Osteoblast (primary cell): ENCODE measurements around the gene GLRA1. TPM values are rescaled to one million over a fixed set of nuclear protein-coding genes. Genes with fewer than 3 reads are reported as not detected.

Experiments
- DNase-seq: peaks from one replicate; pipeline ENCODE4 v3.0.0; 2011; ENCODE audit warnings: low spot score, mixed read lengths; ENCODE audit not compliant: insufficient read length; ENCODE audit errors: missing footprints
- H2AFZ ChIP-seq: 2 replicates; pipeline ENCODE4 v1.6.0; 2011; ENCODE audit warnings: mild to moderate bottlenecking, low read length
- H3K27ac ChIP-seq: 2 replicates; pipeline ENCODE4 v1.5.1; 2011; ENCODE audit warnings: mild to moderate bottlenecking, low read depth, low read length, moderate library complexity
- H3K27me3 ChIP-seq: 2 replicates; pipeline ENCODE4 v1.6.0; 2012; ENCODE audit warnings: mild to moderate bottlenecking, control low read depth, inconsistent platforms, low read length, moderate library complexity; ENCODE audit not compliant: insufficient read depth
- H3K36me3 ChIP-seq: 2 replicates; pipeline ENCODE4 v1.5.1; 2011; ENCODE audit warnings: mild to moderate bottlenecking, low read length, control low read depth, moderate library complexity; ENCODE audit not compliant: insufficient read depth
- H3K4me1 ChIP-seq: 2 replicates; pipeline ENCODE4 v1.5.1; 2011; ENCODE audit warnings: mild to moderate bottlenecking, low read length, control low read depth, moderate library complexity; ENCODE audit not compliant: insufficient read depth
- H3K4me2 ChIP-seq: 2 replicates; pipeline ENCODE4 v1.6.0; 2011; ENCODE audit warnings: mild to moderate bottlenecking, low read length; ENCODE audit not compliant: insufficient read depth
- H3K4me3 ChIP-seq: fragments of 200-600 bp; sonication (generic); 3 replicates; pipeline ENCODE4 v1.5.1; 2012; ENCODE audit warnings: mild to moderate bottlenecking, low read length, inconsistent platforms; ENCODE audit not compliant: insufficient read depth
- H3K79me2 ChIP-seq: 2 replicates; pipeline ENCODE4 v1.6.0; 2012; ENCODE audit warnings: mild to moderate bottlenecking, low read length, control low read depth, inconsistent platforms; ENCODE audit not compliant: insufficient read depth
- H3K9me3 ChIP-seq: 2 replicates; pipeline ENCODE4 v1.5.1; 2011; ENCODE audit warnings: low read depth, low read length, control low read depth
- H4K20me1 ChIP-seq: 2 replicates; pipeline ENCODE4 v1.6.0; 2012; ENCODE audit warnings: mild to moderate bottlenecking, low read length, control low read depth; ENCODE audit not compliant: insufficient read depth
- CTCF ChIP-seq: IDR thresholded peaks from 2 replicates; pipeline ENCODE4 v1.5.1; 2011; ENCODE audit warnings: mild to moderate bottlenecking, low read depth, low read length, moderate library complexity; ENCODE audit errors: extremely low read depth
- total RNA-seq: library from RNA; depleted of rRNA; stranded (reverse); fragments of >200 nt; gene quantifications from 2 replicates; pipeline ENCODE4 v1.2.3, GENCODE V29; 2012

The GLRA1 gene
- total RNA-seq, 1 donor, result not detected

GRCh38 chr5:151899399-151899798 is 25.3 kb downstream of the GLRA1 start:
- TF ChIP-seq CTCF, result no peak
- no peak overlapping the region for H3K27ac ChIP-seq
- H3K4me2 ChIP-seq, result no peak overlapping the region
- peaks cover 7% of the 10 kb centered on the region for H3K4me1 ChIP-seq
- H3K79me2 ChIP-seq, result no peaks in the 10 kb centered on the region
- no peaks in the 10 kb centered on the region for H3K27me3 ChIP-seq
- H4K20me1 ChIP-seq, result peaks cover 4% of the 10 kb centered on the region
- H3K4me3 ChIP-seq, result no peak overlapping the region
- DNase-seq, result no peak
- no peaks in the 10 kb centered on the region for H3K36me3 ChIP-seq
- no peak overlapping the region for H2AFZ ChIP-seq
- H3K9me3 ChIP-seq, result no peaks in the 10 kb centered on the region

- TF ChIP-seq CTCF, result no peak
- H2AFZ ChIP-seq, result no peak overlapping the region
- H4K20me1 ChIP-seq, result peaks cover 4% of the 10 kb centered on the region
- no peaks in the 10 kb centered on the region for H3K79me2 ChIP-seq
- no peak overlapping the region for H3K4me3 ChIP-seq
- H3K9me3 ChIP-seq, result no peaks in the 10 kb centered on the region
- H3K4me1 ChIP-seq, result peaks cover 7% of the 10 kb centered on the region
- no peaks in the 10 kb centered on the region for H3K36me3 ChIP-seq
- no peak overlapping the region for H3K4me2 ChIP-seq
- H3K27me3 ChIP-seq, result no peaks in the 10 kb centered on the region
- H3K27ac ChIP-seq, result no peak overlapping the region
- DNase-seq, result no peak
These were observed 26.8 kb downstream of the GLRA1 start for GRCh38 chr5:151897896-151898295.

- Histone ChIP-seq H3K4me2 (no peak overlapping the region), H3K4me3 (no peak overlapping the region), H3K79me2 (no peaks in the 10 kb centered on the region), H3K27me3 (no peaks in the 10 kb centered on the region), H3K36me3 (no peaks in the 10 kb centered on the region), H3K9me3 (no peaks in the 10 kb centered on the region), H3K27ac (no peak overlapping the region), H2AFZ (no peak overlapping the region), H4K20me1 (peaks cover 4% of the 10 kb centered on the region), H3K4me1 (peaks cover 7% of the 10 kb centered on the region)
- no peak for DNase-seq
- TF ChIP-seq CTCF, result no peak
These were observed 27.6 kb downstream of the GLRA1 start for GRCh38 chr5:151897020-151897552.

GRCh38 chr5:151896031-151896691 is 28.5 kb downstream of the GLRA1 start:
- no peaks in the 10 kb centered on the region for H3K79me2 ChIP-seq
- peaks cover 4% of the 10 kb centered on the region for H4K20me1 ChIP-seq
- H3K9me3 ChIP-seq, result no peaks in the 10 kb centered on the region
- no peaks in the 10 kb centered on the region for H3K27me3 ChIP-seq
- peak overlapping the region; percentile 8 for H3K27ac ChIP-seq
- H3K4me3 ChIP-seq, result no peak overlapping the region
- DNase-seq, result no peak
- no peaks in the 10 kb centered on the region for H3K36me3 ChIP-seq
- H2AFZ ChIP-seq, result no peak overlapping the region
- peak overlapping the region; percentile 28 for H3K4me2 ChIP-seq
- TF ChIP-seq CTCF, result no peak
- peaks cover 7% of the 10 kb centered on the region for H3K4me1 ChIP-seq
